Measurements from ENCODE around the gene CRKL. TPM values are rescaled to one million over a fixed set of nuclear protein-coding genes. Genes with fewer than 3 reads are reported as not detected.

CRKL gene
- total and polyA plus RNA-seq, 8 donors = 9.1 to 29.4 (median 18.3) TPM

GRCh38 chr22:20953342-20953608 lies 36.1 kb downstream of the CRKL start:
- intact Hi-C loops (cut with DNase I) = no loop called here
- no peak for DNase-seq

GRCh38 chr22:20953668-20954500 lies 36.7 kb downstream of the CRKL start:
- H3K9me3 ChIP-seq = no peaks in the 10 kb centered on the region
- no peak for TF ChIP-seq CTCF (IDR thresholded peaks at IDR 0.05)
- peaks cover 2 to 6% (median 5%) of the 10 kb centered on the region in 3 donors for H3K36me3 ChIP-seq
- DNase-seq (peak in 3 of 6 donors; percentile 26 to 66 (median 41)), FAIRE-seq (no peak), ATAC-seq (peak in 3 of 4 donors; percentile 29 to 51 (median 51))
- H3K27ac ChIP-seq = peak overlapping the region in 3 of 4 donors; percentile 13 to 72 (median 16)
- intact Hi-C loops (cut with DNase I) = no loop called here
- 85 to 88% methylated on average over 8 of the region's 8 CpGs for WGBS, 2 donors
- peaks cover 23 to 45% (median 32%) of the 10 kb centered on the region in 3 donors for H3K4me1 ChIP-seq
- no peaks in the 10 kb centered on the region for H3K27me3 ChIP-seq
- H3K4me3 ChIP-seq = no peak overlapping the region

More at GRCh38 chr22:20953342-20953608, 36.1 kb downstream of the CRKL start:
- FAIRE-seq = no peak
- no peak for TF ChIP-seq CTCF (IDR thresholded peaks at IDR 0.05)
- 69 to 72% methylated on average over 3 of the region's 3 CpGs for WGBS, 2 donors
- H3K27ac ChIP-seq = peak overlapping the region in 1 of 4 donors; percentile 13
- ATAC-seq = no peak
- no peak overlapping the region for H3K4me3 ChIP-seq
- no peaks in the 10 kb centered on the region for H3K27me3 ChIP-seq
- H3K4me1 ChIP-seq = peaks cover 23 to 45% (median 32%) of the 10 kb centered on the region in 3 donors
- H3K9me3 ChIP-seq = no peaks in the 10 kb centered on the region
- peaks cover 2 to 6% (median 5%) of the 10 kb centered on the region in 3 donors for H3K36me3 ChIP-seq

- no peaks in the 10 kb centered on the region for H3K9me3 ChIP-seq
- H3K4me3 ChIP-seq = no peak overlapping the region
- no peak for ATAC-seq
- H3K27me3 ChIP-seq = no peaks in the 10 kb centered on the region
- no peak overlapping the region for H3K27ac ChIP-seq
- no peak for FAIRE-seq
- WGBS, 2 donors = 91 to 97% methylated on average over 7 of the region's 7 CpGs
- peaks cover 0 to 2% (median 0%) of the 10 kb centered on the region in 3 donors for H3K36me3 ChIP-seq
- no peak for DNase-seq
- no peak for TF ChIP-seq CTCF (IDR thresholded peaks at IDR 0.05)
- intact Hi-C loops (cut with DNase I) = no loop called here
- peaks cover 23 to 43% (median 30%) of the 10 kb centered on the region in 3 donors for H3K4me1 ChIP-seq
Measured at GRCh38 chr22:20955548-20955947, 38.3 kb downstream of the CRKL start.

GRCh38 chr22:20956258-20957101 lies 39.3 kb downstream of the CRKL start:
- Histone ChIP-seq H3K9me3 (no peaks in the 10 kb centered on the region), H3K27me3 (no peaks in the 10 kb centered on the region), H3K4me1 (peaks cover 15 to 33% (median 21%) of the 10 kb centered on the region in 3 donors), H3K27ac (peak overlapping the region in 3 of 4 donors; percentile 22 to 31 (median 26)), H3K4me3 (peak overlapping the region; percentile 39 to 84 (median 58)), H3K36me3 (peaks cover 0 to 2% (median 0%) of the 10 kb centered on the region in 3 donors)
- TF ChIP-seq CTCF (IDR thresholded peaks at IDR 0.05) = no peak
- FAIRE-seq (no peak), DNase-seq (peak in 4 of 6 donors; percentile 31 to 60 (median 49)), ATAC-seq (peak; percentile 9 to 33 (median 22))
- 42 to 49% methylated on average over 27 of the region's 27 CpGs for WGBS, 2 donors
- intact Hi-C loops (cut with DNase I) = no loop called here
